Left renal cortex interstitium (tissue), 4 donors: ENCODE measurements around the gene INPP5A. TPM values are rescaled to one million over a fixed set of nuclear protein-coding genes. Genes with fewer than 3 reads are reported as not detected.

ENCODE experiments used
- DNase-seq, 4 donors: peaks; one replicate each; pipeline ENCODE4 v3.0.0-alpha.2; 2013; ENCODE audit warnings: low read depth in 4 of 4, low spot score in 2 of 4, missing footprints in 1 of 4
- polyA plus RNA-seq, 4 donors: library from polyadenylated mRNA; unstranded; fragments of 120-200 nt; gene quantifications; one replicate each; pipeline ENCODE4 v1.2.1, GENCODE V29; 2013; ENCODE audit not compliant: insufficient read length in 4 of 4

Gene INPP5A
- polyA plus RNA-seq, 4 donors = 27.8 to 39.8 (median 34.4) TPM

DNA sequence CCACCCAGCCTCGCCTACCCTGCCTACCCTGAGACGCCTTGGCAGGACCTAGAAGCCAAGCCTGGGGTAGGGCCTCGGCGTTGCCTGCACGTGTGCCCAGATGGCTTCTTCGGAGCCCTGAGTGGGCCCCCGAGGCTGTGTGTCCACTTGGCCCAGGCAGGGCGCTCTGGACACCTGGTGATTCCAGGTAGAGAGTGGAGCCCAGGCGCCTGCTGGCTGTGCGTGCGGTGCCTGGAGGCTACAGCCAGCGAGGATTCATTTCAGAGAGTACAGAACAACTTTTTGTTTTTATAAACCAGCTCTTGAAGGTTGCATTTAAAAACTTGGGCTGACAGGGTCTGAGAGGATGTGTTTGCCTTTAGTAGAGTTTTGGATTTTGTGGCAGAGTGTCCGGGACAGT, 208.4 kb downstream of the INPP5A start:
- no peak for DNase-seq

DNA sequence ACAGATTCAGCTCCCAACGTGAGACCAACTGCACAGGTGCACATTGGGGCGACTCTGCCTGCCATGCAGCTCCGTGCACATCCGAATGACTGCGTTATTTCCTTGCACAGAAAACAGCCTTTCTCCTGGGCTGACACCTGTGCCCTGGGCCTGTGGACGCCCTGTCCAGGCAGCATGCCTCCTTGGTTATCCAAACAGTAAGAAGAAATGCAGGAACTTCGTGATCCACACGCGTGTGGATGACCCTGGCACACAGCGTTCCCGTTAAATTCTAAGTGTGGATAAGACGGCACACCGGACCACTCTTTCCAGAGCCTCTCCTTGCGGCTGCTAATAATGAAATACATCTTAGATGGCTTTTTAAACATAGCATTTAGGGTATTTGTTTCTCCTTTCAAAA, 208.8 kb downstream of the INPP5A start:
- no peak for DNase-seq

DNA sequence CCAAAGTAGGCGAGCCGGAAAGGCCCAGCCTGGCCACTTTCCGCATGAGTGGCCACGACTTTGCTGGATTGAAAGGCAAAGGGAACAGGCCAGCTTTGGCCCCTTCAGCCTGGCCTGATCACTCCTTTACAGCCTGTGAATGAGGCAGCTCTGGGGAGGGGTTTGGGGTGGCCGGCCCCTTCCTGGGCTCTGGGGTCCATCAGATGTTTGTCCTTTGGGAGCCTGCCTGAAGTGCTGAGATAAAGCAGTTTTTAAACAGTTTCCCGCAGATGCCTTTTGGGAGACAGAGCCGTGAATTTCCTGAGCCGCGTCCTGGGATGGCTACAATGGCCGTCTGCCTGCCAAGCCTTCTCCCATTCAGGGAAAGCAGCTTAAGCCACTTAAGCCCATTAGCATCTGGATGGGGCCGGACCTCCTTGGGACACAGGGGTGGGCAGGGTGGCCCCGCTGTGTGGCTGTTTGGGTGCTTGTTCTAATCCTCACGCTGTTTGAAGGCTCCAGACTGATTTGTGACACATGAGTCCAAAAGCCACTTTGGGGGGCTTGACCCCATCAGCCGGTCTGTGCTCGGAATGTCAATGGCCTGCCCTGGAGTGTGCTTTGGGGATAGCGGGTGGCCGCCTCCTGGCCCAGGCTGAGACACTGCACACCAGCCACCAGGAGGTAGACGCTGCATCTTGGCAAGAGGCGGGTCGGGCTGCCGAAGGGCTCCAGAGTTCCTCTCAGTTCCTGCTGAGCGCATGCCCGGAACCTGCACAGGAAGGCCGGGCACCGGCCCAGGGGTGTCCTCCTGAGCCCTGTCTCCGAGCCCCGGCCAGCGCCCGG, 209.4 kb downstream of the INPP5A start:
- no peak for DNase-seq

DNA sequence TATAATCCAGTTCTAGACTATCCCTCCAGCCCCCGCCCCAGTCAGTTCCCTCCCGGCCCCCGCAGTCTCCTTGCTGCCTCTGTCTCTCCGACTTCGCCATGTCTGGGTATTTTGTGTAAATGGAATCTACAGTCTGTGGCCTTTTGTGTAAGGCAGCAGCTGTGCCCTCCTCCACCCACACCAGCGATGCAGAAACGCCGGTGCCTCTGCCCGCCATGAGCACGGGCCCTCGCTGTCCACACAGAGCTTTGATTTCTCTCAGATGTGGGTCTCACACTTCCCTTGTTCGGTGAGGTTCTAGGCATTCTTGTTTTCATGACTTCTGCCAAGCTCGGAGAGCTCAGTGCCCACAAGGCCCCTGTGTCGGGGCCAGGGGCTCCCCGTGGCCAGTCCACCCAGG, 210.5 kb downstream of the INPP5A start:
- no peak for DNase-seq

DNA sequence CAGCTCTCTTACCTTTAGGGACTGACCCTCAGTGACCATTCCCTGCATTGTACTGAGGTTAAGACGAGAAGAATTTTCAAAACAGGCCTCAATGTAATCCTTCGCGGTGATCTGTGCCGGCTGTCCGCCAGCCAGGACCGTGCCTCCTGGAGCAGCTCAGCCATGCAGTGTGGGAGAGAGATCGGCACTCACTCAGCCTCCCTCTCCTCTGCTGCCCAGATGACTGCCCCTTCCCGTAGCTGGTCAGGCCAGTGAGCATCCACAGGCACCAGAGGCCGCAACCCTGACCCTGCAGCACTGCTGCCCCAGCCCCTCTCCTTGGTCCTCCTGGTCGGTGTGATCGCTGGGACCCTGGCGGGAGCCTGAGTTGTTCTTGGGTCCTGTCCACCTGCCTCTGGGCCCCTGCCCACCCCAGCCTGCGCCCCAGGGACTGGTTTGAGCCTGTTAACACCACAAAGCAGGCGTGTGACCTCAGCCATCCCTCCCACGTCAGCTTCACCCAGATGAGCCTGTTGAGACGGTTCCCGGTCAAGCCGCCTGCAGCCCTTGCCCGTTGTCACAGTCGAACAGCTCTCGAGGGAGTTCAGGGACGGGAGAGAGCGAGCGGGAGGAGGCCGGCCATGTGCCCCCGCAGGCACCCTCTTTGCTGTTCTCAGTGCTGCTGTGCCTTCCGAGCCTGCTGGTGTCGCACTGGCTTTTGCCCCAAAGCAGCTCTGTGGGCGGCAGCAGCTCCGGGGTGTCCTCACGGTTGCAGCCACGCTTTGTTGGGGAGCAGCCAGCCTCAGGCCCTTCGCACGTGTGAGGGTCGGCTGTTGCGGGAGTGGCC, 211.2 kb downstream of the INPP5A start:
- DNase-seq = no peak

DNA sequence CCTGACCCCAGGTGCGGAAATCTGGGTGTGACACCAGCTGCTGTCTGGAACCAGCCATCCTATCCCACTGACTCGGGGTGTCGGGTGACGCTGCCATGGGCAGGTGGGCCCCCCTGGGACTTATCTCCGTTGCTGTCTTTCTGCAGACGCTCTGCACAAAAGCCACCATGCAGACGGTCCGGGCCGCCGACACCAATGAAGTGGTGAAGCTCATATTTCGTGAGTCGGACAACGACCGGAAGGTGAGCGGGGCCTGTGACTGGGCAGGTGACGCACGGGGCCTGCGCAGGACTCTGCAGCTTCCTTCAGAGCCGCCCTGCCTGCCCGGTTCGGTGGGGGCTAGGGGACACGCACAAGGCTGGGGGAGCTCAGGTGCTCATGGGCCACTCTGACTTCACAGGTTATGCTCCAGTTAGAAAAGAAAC, 211.8 kb downstream of the INPP5A start:
- no peak for DNase-seq

DNA sequence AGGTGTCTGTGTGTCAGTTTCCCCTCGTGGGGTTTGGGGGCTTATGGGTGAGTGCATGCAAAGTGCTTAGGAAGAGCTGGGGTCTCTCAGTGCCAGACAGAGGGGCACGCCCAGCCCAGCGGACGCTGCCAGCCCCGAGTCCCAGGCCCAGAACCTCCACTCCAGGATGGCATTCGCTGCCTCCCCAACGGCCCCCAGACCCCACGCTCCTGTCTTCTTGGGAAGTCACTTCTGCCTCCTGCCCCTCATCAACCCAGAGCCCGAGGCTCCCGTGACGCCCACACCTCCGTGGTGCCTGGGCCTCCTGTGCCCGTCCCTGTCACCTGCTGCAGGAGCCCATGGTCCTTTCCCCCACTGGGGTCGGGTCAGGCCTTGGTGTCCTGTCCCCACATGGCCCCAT, 213.3 kb downstream of the INPP5A start:
- DNase-seq = no peak

DNA sequence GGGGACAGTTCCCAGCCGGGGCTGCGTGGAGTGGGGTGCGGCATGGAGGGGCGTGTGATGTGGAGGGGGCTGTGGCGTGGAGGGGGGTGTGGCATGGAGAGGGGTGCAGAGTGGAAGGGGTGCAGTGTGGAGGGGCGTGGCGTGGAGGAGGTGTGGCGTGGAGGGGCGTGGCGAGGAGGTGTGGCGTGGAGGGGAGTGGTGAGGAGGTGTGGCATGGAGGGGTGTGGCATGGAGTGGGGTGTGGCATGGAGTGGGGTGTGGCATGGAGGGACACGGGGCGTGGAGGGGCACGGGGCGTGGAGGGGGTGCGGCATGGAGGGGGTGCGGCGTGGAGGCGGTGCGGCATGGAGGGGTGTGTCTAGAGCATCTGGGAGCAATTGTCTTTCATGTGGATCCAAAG, 214.8 kb downstream of the INPP5A start:
- DNase-seq = no peak

DNA sequence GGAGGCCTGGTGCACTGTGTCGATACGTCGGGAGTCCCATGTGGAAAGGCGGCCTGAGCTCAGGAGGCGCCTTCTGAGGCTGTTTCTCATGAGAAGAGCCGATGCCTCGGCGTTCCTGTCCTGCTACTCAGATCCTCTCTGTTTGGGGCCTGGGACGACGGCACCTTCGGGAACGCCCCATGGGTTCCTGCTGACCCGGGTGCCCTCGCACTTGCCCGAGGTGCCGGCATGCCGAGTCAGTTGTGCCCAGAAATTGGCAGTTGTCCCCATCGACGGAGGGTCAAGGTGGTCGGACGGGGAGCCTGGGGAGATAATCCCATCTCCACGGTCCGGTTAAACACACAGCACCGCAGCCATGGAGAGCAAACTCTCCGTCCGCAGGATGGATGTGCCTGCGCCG, 215.4 kb downstream of the INPP5A start:
- no peak for DNase-seq

DNA sequence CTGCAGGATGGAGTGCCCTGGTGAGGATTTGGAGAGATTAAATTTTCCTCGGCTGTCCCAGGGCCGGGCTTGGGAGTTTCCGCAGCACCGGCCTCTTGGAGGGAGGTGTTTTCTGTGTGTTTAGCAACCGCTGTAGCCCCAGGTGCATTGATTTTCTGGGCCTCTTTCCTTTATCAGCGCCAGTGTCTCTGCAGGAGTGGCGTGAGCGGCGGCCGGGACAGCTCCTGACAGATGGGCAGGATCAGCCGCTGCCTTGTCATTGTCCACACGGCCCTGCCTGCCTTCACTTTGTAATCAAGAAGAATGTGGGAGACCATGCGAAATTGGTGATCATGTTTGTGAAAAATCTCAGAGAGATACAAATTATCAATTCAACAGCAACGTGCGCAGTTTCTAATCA, 216.0 kb downstream of the INPP5A start:
- no peak for DNase-seq

DNA sequence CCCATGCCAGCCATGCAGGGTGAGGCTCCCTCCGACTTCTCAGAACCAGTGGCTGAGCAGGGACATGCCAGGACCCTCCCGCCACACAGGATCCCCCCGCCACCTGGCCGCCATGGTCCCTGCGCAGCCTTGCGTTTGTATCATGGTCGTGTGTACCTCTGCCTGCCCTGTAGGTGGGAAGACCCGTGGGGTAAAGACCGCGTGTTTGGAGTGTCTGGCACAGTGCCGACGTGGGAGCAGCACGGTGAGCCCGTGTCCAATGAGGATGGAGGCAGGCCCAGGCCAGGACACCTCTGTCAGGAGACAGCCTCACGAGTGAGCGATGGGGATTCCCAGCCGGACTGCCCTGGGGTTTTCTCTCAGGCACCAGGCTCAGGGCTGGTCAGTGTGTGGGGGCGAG, 216.5 kb downstream of the INPP5A start:
- no peak for DNase-seq

DNA sequence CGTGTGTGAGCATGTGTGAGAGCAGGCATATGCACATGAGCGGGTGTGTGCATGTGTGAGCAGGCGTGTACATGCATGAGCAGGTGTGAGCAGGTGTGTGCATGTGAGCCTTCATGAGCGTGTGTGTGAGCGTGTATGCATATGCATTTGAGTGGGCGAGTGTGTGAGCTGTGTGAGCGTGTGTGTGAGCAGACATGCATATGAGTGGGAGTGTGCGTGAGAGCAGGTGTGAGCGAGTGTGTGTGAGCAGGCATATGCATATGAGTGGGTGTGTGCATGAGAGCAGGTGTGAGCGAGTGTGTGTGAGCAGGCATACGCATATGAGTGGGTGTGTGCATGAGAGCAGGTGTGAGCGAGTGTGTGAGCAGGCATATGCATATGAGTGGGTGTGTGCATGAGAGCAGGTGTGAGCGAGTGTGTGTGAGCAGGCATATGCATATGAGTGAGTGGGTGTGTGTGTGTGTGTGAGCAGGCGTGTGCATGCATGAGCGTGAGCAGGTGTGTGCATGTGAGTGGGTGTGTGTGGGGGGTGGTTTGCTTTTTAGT, 217.7 kb downstream of the INPP5A start:
- no peak for DNase-seq

DNA sequence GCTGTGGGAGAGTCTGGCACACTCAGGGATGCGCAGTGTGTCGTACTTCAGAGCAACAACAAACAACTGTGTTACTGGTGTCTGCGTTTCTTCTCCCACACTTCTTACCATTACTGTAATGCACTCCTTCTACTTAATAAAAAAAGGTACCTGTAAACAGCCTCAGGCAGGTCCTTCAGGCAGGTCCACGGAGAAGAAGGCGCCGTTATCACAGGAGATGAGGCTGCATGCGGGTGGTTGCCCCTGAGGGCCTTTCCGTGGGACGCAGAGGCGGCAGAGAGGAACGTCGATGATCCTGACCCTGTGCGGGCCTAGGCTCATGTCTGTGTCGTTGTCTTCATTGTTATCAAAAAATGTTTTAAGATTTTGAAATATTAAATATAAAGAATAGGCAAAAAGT, 219.0 kb downstream of the INPP5A start:
- no peak for DNase-seq

DNA sequence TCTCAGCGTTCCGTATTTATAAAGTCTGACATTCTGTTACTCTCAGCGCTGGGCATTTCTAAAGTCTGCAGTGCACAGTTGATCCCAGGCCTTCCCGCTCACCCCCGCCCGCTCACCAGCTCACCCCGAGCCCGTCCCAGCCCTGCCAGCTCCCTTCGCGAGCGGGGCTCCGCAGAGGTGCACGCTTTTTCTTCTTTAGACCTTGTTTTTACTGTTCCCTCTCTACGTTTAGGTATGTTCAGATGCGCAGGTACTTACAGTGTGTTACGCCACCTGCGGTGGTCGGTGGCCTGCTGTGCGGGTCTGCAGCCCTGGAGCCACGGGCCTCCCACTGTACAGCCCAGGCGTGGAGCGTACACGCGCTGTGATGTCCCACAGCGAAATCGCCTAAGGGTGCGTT, 219.6 kb downstream of the INPP5A start:
- DNase-seq = no peak

DNA sequence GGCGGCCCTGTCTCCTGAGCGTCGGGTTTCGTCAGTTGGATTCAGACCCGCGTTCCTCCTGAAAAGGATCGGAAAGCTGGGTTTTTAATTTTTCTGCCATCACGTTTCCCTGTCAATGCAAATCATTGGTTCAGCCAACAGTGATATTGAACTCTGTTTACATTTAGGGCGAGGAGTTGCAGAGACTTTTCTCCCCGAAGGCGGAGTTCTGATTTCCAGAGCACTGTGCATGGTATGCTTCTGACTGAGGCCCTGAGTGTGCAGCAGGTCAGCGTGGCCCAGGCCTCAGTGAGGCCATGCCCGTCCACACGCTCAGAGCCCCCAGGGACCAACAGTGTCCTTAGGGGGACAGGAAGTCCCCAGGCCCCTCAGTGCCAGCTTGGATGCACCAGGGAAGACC, 221.3 kb downstream of the INPP5A start:
- DNase-seq = no peak

DNA sequence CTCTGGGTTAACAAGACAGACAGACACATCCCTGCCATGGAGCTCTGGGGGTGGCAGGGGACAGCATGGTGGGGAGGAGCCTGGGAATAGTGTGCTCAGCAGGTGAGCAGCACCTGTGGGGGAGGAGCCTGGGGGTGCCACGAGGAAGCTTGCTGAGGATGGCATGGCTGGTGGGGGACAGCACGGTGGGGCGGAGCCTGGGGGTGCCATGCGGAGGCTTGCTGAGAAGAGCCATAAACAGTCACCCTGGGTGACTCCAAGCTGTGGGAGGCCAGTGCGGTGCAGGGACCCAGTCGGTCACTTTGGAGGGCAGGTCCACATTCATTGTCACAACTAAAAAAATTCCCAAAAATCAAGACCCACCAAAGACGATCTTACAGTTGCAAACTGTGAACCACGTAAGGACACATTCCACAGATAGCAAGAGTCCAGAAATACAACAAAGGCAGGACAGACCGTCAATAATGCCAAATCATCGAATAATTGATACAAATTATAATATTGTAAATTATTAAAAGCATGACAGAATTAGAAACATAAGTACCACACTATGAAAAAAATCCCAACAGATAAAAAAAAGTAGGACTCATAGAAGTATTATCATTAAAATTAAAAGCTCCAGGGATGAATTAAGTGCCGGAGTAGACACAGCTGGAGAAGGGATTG, 223.9 kb downstream of the INPP5A start:
- no peak for DNase-seq

DNA sequence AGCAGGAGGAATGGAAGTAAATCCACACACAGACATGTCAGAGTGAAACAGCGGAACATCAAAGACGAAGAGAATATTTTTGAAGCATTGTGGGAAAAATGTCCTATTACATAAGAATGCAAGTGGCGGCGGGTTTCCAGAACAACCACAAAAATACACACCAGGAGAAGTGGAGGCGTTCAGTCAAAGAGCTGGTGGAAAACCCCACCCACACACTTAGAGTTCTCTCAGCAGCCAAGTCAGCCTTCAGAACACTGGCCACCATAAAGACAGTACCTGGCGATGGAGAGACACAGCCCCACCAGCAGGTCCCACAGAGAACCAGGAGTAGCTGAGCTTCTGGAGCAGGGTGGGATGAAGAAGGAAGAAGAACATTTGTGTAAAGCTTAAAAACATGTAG, 224.7 kb downstream of the INPP5A start:
- DNase-seq = no peak

DNA sequence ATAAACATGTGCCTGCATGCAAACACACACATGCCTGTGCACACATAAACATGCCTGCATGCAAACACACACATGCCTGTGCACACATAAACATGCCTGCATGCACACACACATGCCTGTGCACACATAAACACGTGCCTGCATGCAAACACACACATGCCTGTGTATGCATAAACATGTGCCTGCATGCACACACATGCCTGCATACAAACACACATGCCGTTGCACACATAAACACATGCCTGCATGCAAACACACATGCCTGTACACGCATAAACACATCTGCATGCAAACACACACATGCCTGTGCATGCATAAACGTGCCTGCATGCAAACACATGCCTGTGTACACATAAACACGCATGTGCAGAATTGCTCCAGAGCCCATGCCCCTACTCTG, 226.0 kb downstream of the INPP5A start:
- DNase-seq = no peak

DNA sequence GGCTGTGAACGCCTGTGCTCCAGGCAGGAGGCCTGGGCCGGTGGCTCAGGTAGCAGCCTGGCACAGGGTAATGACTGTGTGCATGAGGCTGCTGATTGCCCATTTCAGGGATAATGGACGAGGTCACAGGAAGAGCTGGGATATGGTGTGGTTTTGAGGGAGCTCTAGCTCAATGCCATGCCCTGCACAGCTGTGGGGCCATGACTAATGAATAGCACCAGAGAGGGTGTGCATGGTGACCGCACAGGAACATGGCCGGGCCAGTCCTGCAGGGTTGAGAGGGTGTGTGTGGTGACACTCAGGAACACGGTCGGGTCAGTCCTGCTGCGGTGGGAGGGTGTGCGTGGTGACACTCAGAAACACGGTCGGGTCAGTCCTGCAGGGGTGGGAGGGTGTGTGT, 226.5 kb downstream of the INPP5A start:
- no peak for DNase-seq

DNA sequence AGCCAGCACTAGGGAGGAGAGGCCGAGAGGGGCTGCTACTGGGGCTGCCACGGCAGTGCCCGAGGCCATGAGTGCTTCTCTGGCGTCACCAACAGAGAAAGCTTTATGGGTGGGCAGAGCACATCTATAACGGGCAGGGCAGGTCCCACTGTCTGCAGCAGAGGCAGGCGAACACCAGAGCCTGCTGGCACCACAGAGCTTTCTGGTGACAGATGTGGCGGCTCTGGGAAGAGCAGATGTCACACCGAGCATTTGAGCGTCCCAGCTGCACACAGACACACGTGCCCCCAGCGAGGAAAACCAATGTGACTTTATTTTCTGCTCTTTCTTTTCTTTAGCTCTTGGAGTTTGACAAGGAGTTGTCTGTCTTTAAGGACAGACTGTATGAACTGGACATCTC, 227.8 kb downstream of the INPP5A start:
- no peak for DNase-seq

DNA sequence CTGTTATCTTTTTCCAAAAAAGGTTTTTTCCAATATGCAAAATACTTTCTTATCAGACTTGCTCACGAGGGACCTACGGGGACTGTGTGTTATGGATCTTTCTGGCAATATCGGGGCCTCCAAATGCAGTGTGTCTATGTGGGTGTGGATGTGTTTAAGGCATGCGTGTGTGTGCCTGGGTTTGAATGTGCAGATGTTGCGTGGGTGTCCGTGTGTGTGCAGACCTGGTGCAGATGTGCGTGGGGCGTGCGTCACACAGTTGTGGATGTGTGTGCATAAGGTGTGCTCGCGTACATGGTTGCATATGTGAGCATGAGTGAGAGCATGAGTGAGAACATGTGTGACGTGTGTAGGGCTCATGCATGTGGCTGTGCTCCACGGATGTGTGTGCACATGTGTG, 228.7 kb downstream of the INPP5A start:
- DNase-seq = no peak
